HG02798 (cell line): Measurements from ENCODE around the gene DCDC2C.

Source experiments
- ATAC-seq: cut with Tn5 transposase; IDR thresholded peaks from one replicate; pipeline ENCODE4 v1.9.1; 2021; ENCODE audit warnings: mild to moderate bottlenecking; ENCODE audit not compliant: unreplicated experiment, poor library complexity

DCDC2C gene

DNA sequence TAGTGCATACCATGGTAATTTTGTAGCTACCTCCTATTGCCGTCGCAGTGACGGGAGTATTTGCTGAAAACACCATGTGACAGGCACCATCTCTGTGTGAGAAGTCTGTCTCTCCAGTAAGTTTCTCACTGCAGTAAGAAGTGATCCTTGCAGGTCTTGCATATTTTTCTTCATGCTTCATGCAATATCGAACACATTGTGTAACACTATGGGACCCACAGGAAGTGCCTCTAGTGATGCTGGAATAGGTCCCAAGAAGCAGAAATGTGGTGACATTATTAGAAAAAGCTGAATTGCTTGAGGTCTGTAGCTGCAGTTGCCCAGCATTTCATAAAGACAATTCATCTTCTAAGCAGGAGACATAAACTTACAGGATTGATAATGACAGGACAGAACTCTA lies 167.6 kb downstream of the DCDC2C start:
- no peak for ATAC-seq

DNA sequence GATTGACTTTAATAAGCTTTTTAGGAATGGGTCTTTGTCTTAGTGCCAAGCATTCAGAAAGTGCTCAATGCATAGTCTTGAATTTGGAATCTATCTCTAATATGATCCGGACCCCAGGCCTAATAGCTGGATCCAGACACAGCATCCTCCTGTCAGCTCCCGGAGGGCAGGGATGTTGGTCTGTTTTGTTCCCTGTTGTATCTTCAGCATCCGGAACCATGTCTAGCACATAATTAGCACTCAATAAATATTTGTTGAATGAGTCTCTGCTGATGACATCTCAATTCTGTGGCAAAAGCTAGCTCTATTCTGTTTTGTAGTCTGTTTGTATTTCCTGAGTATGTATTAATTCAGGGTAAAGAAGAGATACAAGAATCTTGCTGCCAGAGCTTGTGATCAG lies 169.1 kb downstream of the DCDC2C start:
- no peak for ATAC-seq

DNA sequence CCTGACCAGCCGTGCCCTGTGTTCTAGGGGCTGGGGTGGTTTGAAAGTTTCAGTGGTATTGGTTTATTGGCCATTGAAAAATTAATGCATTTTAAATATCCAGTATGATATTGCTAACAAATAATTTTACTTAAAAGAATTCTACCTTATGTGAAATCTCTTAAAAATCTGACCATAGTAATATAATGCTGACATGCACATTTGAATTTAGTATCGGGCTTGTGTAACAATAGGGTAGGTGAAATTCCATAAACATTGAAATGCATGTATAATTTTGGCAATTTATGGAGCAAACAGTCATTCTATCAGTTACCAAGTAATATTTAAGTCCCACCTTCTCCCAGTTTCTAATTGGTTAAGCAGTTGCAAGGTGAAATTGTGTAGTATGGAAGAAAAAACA lies 170.5 kb downstream of the DCDC2C start:
- no peak for ATAC-seq

DNA sequence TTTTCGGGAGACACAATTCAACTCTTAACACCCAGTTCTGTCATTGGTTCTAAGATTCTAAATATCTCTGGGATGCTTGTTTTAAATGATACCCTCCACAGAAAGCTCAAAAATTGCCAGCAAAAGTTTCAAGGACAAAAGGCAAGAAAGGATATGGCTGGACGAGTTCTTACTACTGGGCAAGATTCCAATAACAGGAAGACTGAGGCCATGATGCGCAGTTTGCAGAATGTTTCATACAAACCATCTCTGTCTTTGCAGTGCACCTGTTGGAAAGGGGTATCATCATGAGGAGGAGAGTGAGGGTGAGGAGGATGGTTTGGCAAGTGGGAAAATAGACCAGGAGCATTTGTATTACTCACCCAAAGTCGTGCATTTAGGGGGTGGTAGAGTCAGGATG lies 172.8 kb downstream of the DCDC2C start:
- no peak for ATAC-seq

DNA sequence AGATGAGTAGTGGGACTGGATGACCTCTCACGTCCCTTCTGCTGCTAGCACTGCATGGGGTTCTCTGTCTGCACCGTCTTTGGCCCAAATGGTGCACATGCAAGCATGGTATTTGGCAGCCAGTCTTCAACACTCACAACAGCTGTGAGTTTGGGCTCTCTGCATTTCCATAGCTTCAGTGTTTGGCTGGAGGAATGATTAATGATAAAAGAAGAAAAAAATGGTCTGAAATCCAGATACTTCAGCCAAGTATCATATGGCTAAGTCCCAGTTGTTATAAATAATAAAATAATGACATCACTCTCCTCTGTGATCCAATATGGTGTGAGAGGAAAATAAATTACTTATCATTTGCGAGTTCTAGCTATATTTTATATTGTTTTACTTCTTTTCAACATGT lies 173.3 kb downstream of the DCDC2C start:
- ATAC-seq: no peak

DNA sequence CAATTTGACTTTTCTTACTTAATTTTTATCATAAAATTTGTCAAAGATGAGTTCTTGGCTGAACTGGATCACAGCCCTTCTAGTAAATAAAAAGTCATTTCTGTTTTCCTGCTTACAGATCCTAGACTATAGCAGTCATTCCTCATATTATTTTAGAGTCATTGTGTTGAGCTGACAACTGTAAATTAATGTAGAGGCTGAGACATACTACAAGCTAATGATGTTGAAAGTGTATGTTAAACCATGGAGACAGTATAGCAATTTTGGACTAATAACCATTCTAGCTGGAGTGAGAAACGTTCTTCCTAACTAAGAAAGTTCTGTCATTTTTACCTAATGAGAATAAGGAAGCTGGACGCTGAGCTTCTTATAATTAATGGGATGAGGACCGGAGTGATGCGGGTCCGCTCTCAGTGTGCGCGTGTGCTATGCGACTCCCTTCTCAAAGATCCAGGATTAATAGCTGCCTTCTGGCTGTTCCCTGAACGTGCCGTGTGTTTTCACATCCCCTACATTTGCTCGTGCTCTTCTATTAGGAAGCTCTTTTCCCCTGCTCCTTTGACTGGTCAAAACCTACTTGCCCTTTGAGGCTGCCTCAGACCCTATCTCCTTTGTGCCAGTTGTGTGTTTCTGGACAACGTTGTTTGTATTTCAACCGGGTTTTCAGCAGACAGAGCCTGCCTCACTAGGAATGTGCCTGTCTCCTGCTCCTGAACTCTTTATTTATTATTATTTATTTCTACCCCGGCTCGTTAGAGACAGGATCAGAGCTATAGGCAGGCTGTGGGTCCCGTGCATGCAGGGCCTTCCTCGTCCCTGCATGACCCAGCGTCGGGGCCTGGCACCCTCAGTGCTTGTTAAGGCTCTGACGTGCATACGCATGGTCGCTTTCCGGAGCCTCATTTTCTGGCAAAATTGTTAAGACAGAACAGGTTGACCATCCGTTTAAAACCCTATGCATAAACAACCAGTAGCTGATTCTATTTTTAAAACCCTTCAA lies 182.6 kb downstream of the DCDC2C start:
- ATAC-seq: no peak

DNA sequence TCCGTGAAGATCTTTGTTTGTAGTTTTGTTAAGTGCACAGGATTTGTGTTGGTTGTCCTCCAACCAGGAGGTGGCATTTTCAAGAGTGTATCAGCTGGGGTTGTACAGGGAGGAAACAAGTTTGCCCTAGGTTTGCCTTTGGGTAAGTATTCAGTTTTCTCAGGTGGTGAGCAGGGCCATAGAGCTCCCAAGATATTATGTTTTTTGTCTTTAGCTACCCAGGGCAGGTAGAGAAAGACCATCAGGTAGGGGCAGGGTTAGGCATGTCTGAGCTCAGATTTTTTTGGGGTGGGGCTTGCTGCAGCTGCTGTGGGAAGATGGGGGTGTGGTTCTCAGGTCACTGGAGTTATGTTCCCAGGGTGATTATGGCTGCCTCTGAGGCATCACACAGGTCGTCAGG lies 191.6 kb downstream of the DCDC2C start:
- ATAC-seq: no peak
